Right ventricle myocardium inferior (tissue), 1 donor: ENCODE measurements around the gene BCAS3. TPM values are rescaled to one million over a fixed set of nuclear protein-coding genes. Genes with fewer than 3 reads are reported as not detected.

Source experiments
- ATAC-seq: fragments of 200-7000 bp; cut with Tn5 transposase; one replicate; pipeline ENCODE4 v1.9.1; 2020; ENCODE audit warnings: mild to moderate bottlenecking, moderate library complexity
- DNase-seq: peaks from one replicate; pipeline ENCODE4 v3.0.0; 2021; ENCODE audit errors: missing footprints
- intact Hi-C: fragments of 100-400 bp; cut with DNase I; formaldehyde crosslinking; loops from one replicate; pipeline ENCODE4 v1.11.0; 2022
- total RNA-seq: library from RNA; stranded (reverse); fragmentation: NEBNext Ultra II Directional; extraction: Animal tissue kit (Norgen Biotek cat#: 25700); gene quantifications from one replicate; pipeline ENCODE4 v1.2.1, GENCODE V29; 2021
- donor health status: DM: no; HTN: yes; CAD: no; lungs with severe emphysema.

BCAS3 gene
- total RNA-seq, 1 donor from 2014 or later = 13.3 TPM

- ATAC-seq = no peak
- intact Hi-C loops = no loop called here
- DNase-seq = no peak
Observed at GRCh38 chr17:61291451-61292285, 614.0 kb downstream of the BCAS3 start.

GRCh38 chr17:61294286-61294685 is 616.6 kb downstream of the BCAS3 start:
- intact Hi-C loops = no loop called here
- no peak for ATAC-seq

GRCh38 chr17:61294777-61295176 is 617.1 kb downstream of the BCAS3 start:
- intact Hi-C loops = no loop called here

More at GRCh38 chr17:61294286-61294685, 616.6 kb downstream of the BCAS3 start:
- DNase-seq = no peak

GRCh38 chr17:61296058-61296457 is 618.4 kb downstream of the BCAS3 start:
- no peak for ATAC-seq
- DNase-seq = no peak
- intact Hi-C loops = no loop called here

More at GRCh38 chr17:61294777-61295176, 617.1 kb downstream of the BCAS3 start:
- DNase-seq (no peak), ATAC-seq (no peak)

- ATAC-seq (no peak), DNase-seq (no peak)
- intact Hi-C loops = no loop called here
Observed at GRCh38 chr17:61299517-61300513, 622.2 kb downstream of the BCAS3 start.

GRCh38 chr17:61302953-61303816 is 625.5 kb downstream of the BCAS3 start:
- DNase-seq (no peak), ATAC-seq (no peak)
- intact Hi-C loops = no loop called here

GRCh38 chr17:61303817-61304096 is 626.1 kb downstream of the BCAS3 start:
- no peak for DNase-seq
- intact Hi-C loops = no loop called here
- ATAC-seq = no peak

GRCh38 chr17:61305024-61305423 is 627.4 kb downstream of the BCAS3 start:
- intact Hi-C loops = no loop called here
- ATAC-seq (no peak), DNase-seq (no peak)

GRCh38 chr17:61306003-61306402 is 628.4 kb downstream of the BCAS3 start:
- ATAC-seq (no peak), DNase-seq (no peak)
- intact Hi-C loops = no loop called here

- intact Hi-C loops = no loop called here
- ATAC-seq = no peak
Observed at GRCh38 chr17:61307905-61308886, 630.5 kb downstream of the BCAS3 start.

GRCh38 chr17:61309362-61310256 is 632.0 kb downstream of the BCAS3 start:
- intact Hi-C loops = loop anchor here (10.0 kb wide), 1 partner anchor 105 kb away; no protein-coding TSS in a partner anchor

More at GRCh38 chr17:61307905-61308886, 630.5 kb downstream of the BCAS3 start:
- no peak for DNase-seq

GRCh38 chr17:61310590-61310989 is 632.9 kb downstream of the BCAS3 start:
- intact Hi-C loops = loop anchor here (10.0 kb wide), 1 partner anchor 106 kb away; no protein-coding TSS in a partner anchor

More at GRCh38 chr17:61309362-61310256, 632.0 kb downstream of the BCAS3 start:
- DNase-seq = no peak
- no peak for ATAC-seq

GRCh38 chr17:61312406-61313295 is 635.0 kb downstream of the BCAS3 start:
- DNase-seq (no peak), ATAC-seq (no peak)
- intact Hi-C loops = loop anchor here (10.0 kb wide), 1 partner anchor 108 kb away; no protein-coding TSS in a partner anchor

More at GRCh38 chr17:61310590-61310989, 632.9 kb downstream of the BCAS3 start:
- no peak for DNase-seq
- no peak for ATAC-seq

GRCh38 chr17:61313461-61314326 is 636.0 kb downstream of the BCAS3 start:
- ATAC-seq = peak; percentile 88
- DNase-seq = no peak
- intact Hi-C loops = loop anchor here (10.0 kb wide), 1 partner anchor 109 kb away; no protein-coding TSS in a partner anchor
